ENCODE measurements around the gene DSC2. TPM values are rescaled to one million over a fixed set of nuclear protein-coding genes. Genes with fewer than 3 reads are reported as not detected.
A peak's percentile ranks its signal among the peaks of the same experiment; 100 is the strongest.

The DSC2 gene
- total and polyA plus RNA-seq, 10 donors, result 0.90 to 18.7 (median 12.8) TPM

DNA sequence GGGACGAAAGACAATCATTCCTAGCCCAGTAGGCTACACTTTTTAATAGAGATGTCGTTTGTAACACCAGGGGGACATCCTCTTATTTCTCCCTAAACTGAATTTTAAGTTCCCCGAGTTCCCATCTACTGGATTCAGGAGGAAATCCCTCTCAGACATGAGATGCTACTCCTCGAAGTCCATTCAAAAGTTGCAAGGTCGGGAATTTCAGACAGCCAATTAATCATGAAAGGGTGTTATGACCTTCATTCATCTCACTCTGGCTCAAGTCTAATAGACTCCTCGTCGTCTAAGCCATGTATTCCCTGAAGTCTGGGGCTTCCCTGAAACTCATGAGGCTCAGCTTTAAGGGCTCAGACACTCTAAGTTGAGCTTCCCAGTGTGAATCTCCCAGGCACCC is 58.5 kb downstream of the DSC2 start:
- intact Hi-C loops (cut with DNase I; ENCODE audit: low total_unique reads), result no loop called here
- H3K27me3 ChIP-seq (replicated peaks in 1 of 7), result peaks cover 0 to 60% (median 30%) of the 10 kb centered on the region in 7 donors
- 46 to 62% (median 53%) methylated on average over 7 of the region's 7 CpGs for WGBS, 5 donors

GRCh38 chr18:31042406-31043181 is 59.6 kb downstream of the DSC2 start, which contains the start of gene DSC3:
DSC3 (minus strand) TSS chr18:31042742; CDS start chr18:31042660, 82 bp downstream.
- Histone ChIP-seq H3K4me3 (peak within 1 kb of the TSS in 3 of 8 donors; percentile 6 to 49 (median 18)), H3K36me3 (no peaks in the 10 kb centered on the region), H3K27me3 (replicated peaks in 1 of 7) (peaks cover 0 to 60% (median 30%) of the 10 kb centered on the region in 7 donors), H3K27ac (no peak within 1 kb of the TSS), H3K4me1 (peaks cover 0 to 21% (median 6%) of the 10 kb centered on the region in 6 donors), H3K9me3 (peaks cover 0 to 17% (median 0%) of the 10 kb centered on the region in 8 donors)
- intact Hi-C loops (cut with DNase I; ENCODE audit: low total_unique reads), result no loop called here
- peak; percentile 69 for DNase-seq
- TF ChIP-seq POLR2A (IDR thresholded peaks at IDR 0.05), result no peak
- WGBS, 5 donors, result 4 to 14% (median 4%) methylated on average over 27 to 73 of the region's 73 CpGs

More for the DNA sequence above, 58.5 kb downstream of the DSC2 start:
- TF ChIP-seq POLR2A (IDR thresholded peaks at IDR 0.05) (no peak), POLR2AphosphoS5 (IDR thresholded peaks at IDR 0.05) (no peak)
- TF ChIP-seq, protein P1, sequence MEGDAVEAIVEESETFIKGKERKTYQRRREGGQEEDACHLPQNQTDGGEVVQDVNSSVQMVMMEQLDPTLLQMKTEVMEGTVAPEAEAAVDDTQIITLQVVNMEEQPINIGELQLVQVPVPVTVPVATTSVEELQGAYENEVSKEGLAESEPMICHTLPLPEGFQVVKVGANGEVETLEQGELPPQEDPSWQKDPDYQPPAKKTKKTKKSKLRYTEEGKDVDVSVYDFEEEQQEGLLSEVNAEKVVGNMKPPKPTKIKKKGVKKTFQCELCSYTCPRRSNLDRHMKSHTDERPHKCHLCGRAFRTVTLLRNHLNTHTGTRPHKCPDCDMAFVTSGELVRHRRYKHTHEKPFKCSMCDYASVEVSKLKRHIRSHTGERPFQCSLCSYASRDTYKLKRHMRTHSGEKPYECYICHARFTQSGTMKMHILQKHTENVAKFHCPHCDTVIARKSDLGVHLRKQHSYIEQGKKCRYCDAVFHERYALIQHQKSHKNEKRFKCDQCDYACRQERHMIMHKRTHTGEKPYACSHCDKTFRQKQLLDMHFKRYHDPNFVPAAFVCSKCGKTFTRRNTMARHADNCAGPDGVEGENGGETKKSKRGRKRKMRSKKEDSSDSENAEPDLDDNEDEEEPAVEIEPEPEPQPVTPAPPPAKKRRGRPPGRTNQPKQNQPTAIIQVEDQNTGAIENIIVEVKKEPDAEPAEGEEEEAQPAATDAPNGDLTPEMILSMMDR (IDR thresholded peaks at IDR 0.05 in 8 of 11, conservative IDR thresholded peaks at IDR 0.05 in 3 of 11), result no peak
- H3K4me1 ChIP-seq, result peaks cover 0 to 21% (median 6%) of the 10 kb centered on the region in 6 donors
- no peak overlapping the region for H3K27ac ChIP-seq
- no peak overlapping the region for H3K4me3 ChIP-seq
- no peaks in the 10 kb centered on the region for H3K36me3 ChIP-seq
- H3K9me3 ChIP-seq, result peaks cover 0 to 17% (median 0%) of the 10 kb centered on the region in 8 donors
- DNase-seq, result no peak

- Histone ChIP-seq H3K4me3 (peak overlapping the region in 2 of 8 donors; percentile 18 to 49), H3K27ac (no peak overlapping the region), H3K4me1 (peaks cover 0 to 21% (median 6%) of the 10 kb centered on the region in 6 donors), H3K36me3 (no peaks in the 10 kb centered on the region), H3K9me3 (peaks cover 0 to 17% (median 0%) of the 10 kb centered on the region in 8 donors), H3K27me3 (replicated peaks in 1 of 7) (peaks cover 0 to 60% (median 30%) of the 10 kb centered on the region in 7 donors)
- no peak for TF ChIP-seq POLR2A (IDR thresholded peaks at IDR 0.05)
- TF ChIP-seq, protein P1 (IDR thresholded peaks at IDR 0.05 in 8 of 11, conservative IDR thresholded peaks at IDR 0.05 in 3 of 11), result no peak
- TF ChIP-seq POLR2AphosphoS5 (IDR thresholded peaks at IDR 0.05), result no peak
- WGBS, 5 donors, result 6 to 13% (median 8%) methylated on average over 14 to 17 of the region's 17 CpGs
- DNase-seq, result no peak
- intact Hi-C loops (cut with DNase I; ENCODE audit: low total_unique reads), result no loop called here
These were observed 60.2 kb downstream of the DSC2 start for GRCh38 chr18:31042084-31042405.

DNA sequence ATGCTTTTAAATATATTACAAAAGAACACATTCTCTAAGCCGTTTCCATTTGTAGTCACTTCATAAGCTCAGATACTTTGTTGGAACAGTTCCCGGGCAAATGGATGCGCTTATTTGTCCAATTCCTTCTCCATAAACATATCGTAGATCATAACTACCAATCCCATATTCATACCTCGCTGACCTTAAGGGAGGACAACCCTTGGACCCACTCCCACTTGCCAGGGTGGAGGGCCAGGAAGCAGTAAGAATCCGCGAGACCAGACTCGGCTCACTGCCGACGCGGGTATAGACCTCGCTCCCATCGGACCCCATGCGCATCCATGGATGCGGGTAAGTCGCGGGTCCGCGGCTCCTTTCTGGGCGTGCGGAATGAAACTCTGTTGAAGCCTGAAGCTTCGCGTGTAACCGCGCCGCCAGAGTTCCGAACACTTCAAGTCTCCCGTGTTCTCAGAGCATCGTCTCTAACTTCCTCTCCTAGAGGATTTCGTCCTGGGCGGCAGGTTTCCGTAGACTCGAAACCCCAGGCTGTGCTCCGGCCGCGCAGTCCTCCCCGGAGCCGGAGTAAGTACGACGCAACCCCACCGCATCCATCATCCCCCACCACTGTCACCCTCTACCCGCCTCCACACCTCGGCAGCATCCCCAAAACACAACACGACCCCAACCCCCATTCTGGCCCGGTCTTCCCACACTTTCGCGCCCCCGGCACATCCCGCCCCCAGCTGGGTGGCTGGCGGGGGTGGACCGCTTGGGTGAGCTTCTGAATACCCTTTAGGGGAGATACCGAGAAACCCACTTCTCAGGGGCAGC is 60.7 kb downstream of the DSC2 start:
- intact Hi-C loops (cut with DNase I; ENCODE audit: low total_unique reads), result no loop called here
- no peak overlapping the region for H3K4me3 ChIP-seq
- H3K4me1 ChIP-seq, result peaks cover 0 to 21% (median 6%) of the 10 kb centered on the region in 6 donors
- 5 to 12% (median 6%) methylated on average over 47 to 52 of the region's 52 CpGs for WGBS, 5 donors
- TF ChIP-seq, protein P1 (IDR thresholded peaks at IDR 0.05 in 8 of 11, conservative IDR thresholded peaks at IDR 0.05 in 3 of 11), result no peak
- no peak for TF ChIP-seq POLR2A (IDR thresholded peaks at IDR 0.05)
- no peak for TF ChIP-seq POLR2AphosphoS5 (IDR thresholded peaks at IDR 0.05)
- no peaks in the 10 kb centered on the region for H3K36me3 ChIP-seq
- peaks cover 0 to 60% (median 30%) of the 10 kb centered on the region in 7 donors for H3K27me3 ChIP-seq (replicated peaks in 1 of 7)
- H3K27ac ChIP-seq, result no peak overlapping the region
- DNase-seq, result peak; percentile 61
- peaks cover 0 to 17% (median 0%) of the 10 kb centered on the region in 8 donors for H3K9me3 ChIP-seq
